Transverse colon (tissue), 4 donors: Measurements from ENCODE around the gene PBX1.

ENCODE experiments used
- CTCF ChIP-seq, 5 experiments: fragments of 200-600 bp in 3 of 5; fragments of 450-650 bp in 2 of 5; sonication (generic) in 3 of 5; IDR thresholded peaks; 1 replicate in 2 of 5; 2 replicates in 3 of 5; pipeline ENCODE4 v1.5.1; 2016 to 2017; ENCODE audit warnings: antibody characterized with exemption in 5 of 5, inconsistent platforms in 3 of 5, mild to moderate bottlenecking in 2 of 5, moderate library complexity in 1 of 5
- EP300 ChIP-seq: sonication (generic); formaldehyde crosslinking; IDR thresholded peaks from one replicate; pipeline ENCODE4 v1.6.1; 2017; ENCODE audit warnings: antibody characterized with exemption, low read depth
- POLR2A ChIP-seq: fragments of 450-650 bp; IDR thresholded peaks from one replicate; pipeline ENCODE4 v1.6.1; 2016; ENCODE audit warnings: antibody characterized with exemption, mild to moderate bottlenecking, moderate library complexity
- POLR2AphosphoS5 ChIP-seq, 3 donors: sonication (generic); formaldehyde crosslinking; IDR thresholded peaks; one replicate each; pipeline ENCODE4 v1.6.1; 2016; ENCODE audit warnings: antibody characterized with exemption in 3 of 3

GRCh38 chr1:164670786-164671185 lies 111.8 kb downstream of the PBX1 start:
- TF ChIP-seq POLR2A, result no peak
- no peak for TF ChIP-seq POLR2AphosphoS5 (IDR thresholded peaks at IDR 0.05)
- no peak for TF ChIP-seq CTCF (IDR thresholded peaks at IDR 0.05)
- no peak for TF ChIP-seq EP300
